Spleen (tissue), 11 donors: ENCODE data around the gene SMARCD2. TPM values are rescaled to one million over a fixed set of nuclear protein-coding genes. Genes with fewer than 3 reads are reported as not detected.

Experiments
- DNase-seq: peaks from one replicate; pipeline ENCODE4 v3.0.0-alpha.2; 2020
- H3K27ac ChIP-seq, 8 donors: fragments of 200-600 bp; sonication (generic) in 7 of 8; 1 replicate in 4 of 8; 2 replicates in 4 of 8; pipeline versions ENCODE4 v1.5.0 to v1.8.0; 2016 to 2021; ENCODE audit warnings: inconsistent platforms in 4 of 8, mild to moderate bottlenecking in 4 of 8, moderate library complexity in 1 of 8
- H3K27me3 ChIP-seq, 7 donors: fragments of 200-600 bp; sonication (generic) in 6 of 7; replicated peaks in 1 of 7; 1 replicate in 4 of 7; 2 replicates in 3 of 7; pipeline versions ENCODE4 v1.5.0 to v1.8.0; 2016 to 2021; ENCODE audit warnings: inconsistent platforms in 3 of 7, mild to moderate bottlenecking in 1 of 7
- H3K36me3 ChIP-seq, 6 donors: fragments of 200-600 bp; sonication (generic) in 5 of 6; 1 replicate in 4 of 6; 2 replicates in 2 of 6; pipeline versions ENCODE4 v1.5.0 to v1.8.0; 2016 to 2021; ENCODE audit warnings: inconsistent platforms in 2 of 6
- H3K4me1 ChIP-seq, 6 donors: fragments of 200-600 bp; sonication (generic) in 5 of 6; 1 replicate in 3 of 6; 2 replicates in 3 of 6; pipeline versions ENCODE4 v1.5.0 to v1.8.0; 2016 to 2021; ENCODE audit warnings: inconsistent platforms in 3 of 6
- H3K4me3 ChIP-seq, 8 donors: fragments of 200-600 bp; sonication (generic) in 7 of 8; 1 replicate in 4 of 8; 2 replicates in 4 of 8; pipeline versions ENCODE4 v1.5.0 to v1.8.0; 2016 to 2021; ENCODE audit warnings: inconsistent platforms in 4 of 8, mild to moderate bottlenecking in 4 of 8, moderate library complexity in 2 of 8
- H3K9me3 ChIP-seq, 8 donors: fragments of 200-600 bp; sonication (generic) in 7 of 8; 1 replicate in 4 of 8; 2 replicates in 4 of 8; pipeline versions ENCODE4 v1.5.0 to v1.8.0; 2016 to 2021; ENCODE audit warnings: inconsistent platforms in 4 of 8
- POLR2A ChIP-seq, 3 donors: fragments of 450-650 bp; IDR thresholded peaks; one replicate each; pipeline ENCODE4 v1.5.1; 2017; ENCODE audit warnings: antibody characterized with exemption in 3 of 3, mild to moderate bottlenecking in 1 of 3
- POLR2AphosphoS5 ChIP-seq, 3 donors: sonication (generic); formaldehyde crosslinking; IDR thresholded peaks; one replicate each; pipeline ENCODE4 v1.5.1; 2017; ENCODE audit warnings: antibody characterized with exemption in 3 of 3
- WGBS, 5 donors: extraction: QIAGEN DNeasy Blood & Tissue Kit in 3 of 5; methylation state at CpG; one replicate each; pipeline versions ENCODE4 v1.1.5 to v1.1.7; 2013 to 2018; 5-methylcytosine and 5-hydroxymethylcytosine counted together
- intact Hi-C: fragments of 100-400 bp; cut with DNase I; formaldehyde crosslinking; loops from one replicate; pipeline ENCODE4 v1.15.0; 2023; ENCODE audit warnings: low total_unique reads
- polyA plus RNA-seq, 3 donors: library from polyadenylated mRNA; stranded (reverse); fragments of 200-250 nt; gene quantifications; one replicate each; pipeline ENCODE4 v1.2.1, GENCODE V29; 2013
- total RNA-seq, 7 donors: library from RNA; depleted of rRNA in 3 of 7; stranded (reverse); fragments of >200 nt in 3 of 7; fragmentation: NEBNext Ultra II Directional in 4 of 7; extraction: Animal tissue kit (Norgen Biotek cat#: 25700) in 4 of 7; gene quantifications; one replicate each; pipeline versions ENCODE4 v1.1.0 to v1.2.1, GENCODE V29; 2016 to 2021
- TF ChIP-seq, protein P1 (sequence below), 11 experiments: fragments of 200-600 bp in 7 of 11; fragments of 450-650 bp in 4 of 11; sonication (generic) in 4 of 11; IDR thresholded peaks in 8 of 11; conservative IDR thresholded peaks in 3 of 11; 1 replicate in 7 of 11; 2 replicates in 4 of 11; pipeline versions ENCODE4 v1.4.0 to v1.8.0; 2016 to 2021; ENCODE audit warnings: antibody characterized with exemption in 11 of 11, inconsistent platforms in 4 of 11, mild to moderate bottlenecking in 1 of 11
- donor health status: healthy with polysubstance abuse.
- donor health status: DM: no; HTN: no; CAD: no; lungs with moderate emphysema.
- donor health status: DM: no; HTN: no; CAD: no.
- donor health status: Bipolar disorder and iron deficiency.
- donor health status: healthy.
- donor health status: DM: no; HTN: no; CAD: no.
- donor health status: DM: yes; HTN: yes; CAD: no.

The SMARCD2 gene
- total and polyA plus RNA-seq, 10 donors: 47.3 to 154 (median 88.6) TPM

DNA sequence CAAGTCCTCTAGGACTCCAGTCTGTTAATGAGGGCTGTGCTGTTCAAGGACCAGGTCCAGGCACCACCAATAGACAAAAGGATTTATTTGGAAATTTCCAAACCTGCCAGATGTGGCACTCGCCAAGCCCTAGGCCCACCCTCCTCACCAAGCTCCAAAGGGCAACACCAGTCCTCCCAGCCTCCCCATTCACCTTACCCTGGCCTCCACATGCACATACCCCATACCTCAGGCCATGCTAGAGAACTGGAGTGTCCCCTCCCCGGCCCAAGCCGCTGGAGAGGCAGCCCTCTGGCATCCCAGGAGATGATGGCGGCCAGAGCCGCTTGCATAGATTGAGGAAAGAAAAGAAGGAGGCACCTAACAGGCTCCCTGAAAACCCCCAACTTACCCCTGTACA is 10.5 kb downstream of the SMARCD2 start:
- TF ChIP-seq POLR2AphosphoS5 (IDR thresholded peaks at IDR 0.05) (peak in 1 of 3 donors; percentile 49), POLR2A (IDR thresholded peaks at IDR 0.05) (no peak)
- 91 to 97% (median 94%) methylated on average over 5 of the region's 5 CpGs for WGBS, 5 donors
- intact Hi-C loops: no loop called here
- Histone ChIP-seq H3K36me3 (peaks cover 7 to 85% (median 76%) of the 10 kb centered on the region in 6 donors), H3K9me3 (no peaks in the 10 kb centered on the region), H3K4me3 (no peak overlapping the region), H3K27me3 (no peaks in the 10 kb centered on the region), H3K4me1 (peaks cover 22 to 92% (median 52%) of the 10 kb centered on the region in 6 donors), H3K27ac (peak overlapping the region in 4 of 8 donors; percentile 38 to 72 (median 46))
- DNase-seq: no peak

DNA sequence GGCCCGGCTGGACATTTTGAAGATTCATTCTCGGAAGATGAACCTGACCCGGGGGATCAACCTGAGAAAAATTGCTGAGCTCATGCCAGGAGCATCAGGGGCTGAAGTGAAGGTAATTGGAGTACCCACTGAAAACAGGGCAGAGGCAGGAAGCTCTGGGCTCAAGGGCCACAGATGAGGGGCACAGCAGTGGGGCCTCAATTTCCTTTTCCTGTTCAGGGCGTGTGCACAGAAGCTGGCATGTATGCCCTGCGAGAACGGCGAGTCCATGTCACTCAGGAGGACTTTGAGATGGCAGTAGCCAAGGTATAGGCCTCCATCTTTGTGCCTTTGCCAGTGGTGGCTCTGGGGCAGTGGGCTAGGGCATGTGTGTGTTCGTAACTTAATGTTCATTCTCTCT is 11.0 kb downstream of the SMARCD2 start:
- DNase-seq: no peak
- no peak for TF ChIP-seq POLR2AphosphoS5 (IDR thresholded peaks at IDR 0.05)
- TF ChIP-seq POLR2A (IDR thresholded peaks at IDR 0.05): no peak
- TF ChIP-seq, protein P1, sequence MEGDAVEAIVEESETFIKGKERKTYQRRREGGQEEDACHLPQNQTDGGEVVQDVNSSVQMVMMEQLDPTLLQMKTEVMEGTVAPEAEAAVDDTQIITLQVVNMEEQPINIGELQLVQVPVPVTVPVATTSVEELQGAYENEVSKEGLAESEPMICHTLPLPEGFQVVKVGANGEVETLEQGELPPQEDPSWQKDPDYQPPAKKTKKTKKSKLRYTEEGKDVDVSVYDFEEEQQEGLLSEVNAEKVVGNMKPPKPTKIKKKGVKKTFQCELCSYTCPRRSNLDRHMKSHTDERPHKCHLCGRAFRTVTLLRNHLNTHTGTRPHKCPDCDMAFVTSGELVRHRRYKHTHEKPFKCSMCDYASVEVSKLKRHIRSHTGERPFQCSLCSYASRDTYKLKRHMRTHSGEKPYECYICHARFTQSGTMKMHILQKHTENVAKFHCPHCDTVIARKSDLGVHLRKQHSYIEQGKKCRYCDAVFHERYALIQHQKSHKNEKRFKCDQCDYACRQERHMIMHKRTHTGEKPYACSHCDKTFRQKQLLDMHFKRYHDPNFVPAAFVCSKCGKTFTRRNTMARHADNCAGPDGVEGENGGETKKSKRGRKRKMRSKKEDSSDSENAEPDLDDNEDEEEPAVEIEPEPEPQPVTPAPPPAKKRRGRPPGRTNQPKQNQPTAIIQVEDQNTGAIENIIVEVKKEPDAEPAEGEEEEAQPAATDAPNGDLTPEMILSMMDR (IDR thresholded peaks at IDR 0.05 in 8 of 11, conservative IDR thresholded peaks at IDR 0.05 in 3 of 11): no peak
- 26 to 39% (median 29%) methylated on average over 8 of the region's 8 CpGs for WGBS, 5 donors
- H3K36me3 ChIP-seq: peaks cover 7 to 80% (median 73%) of the 10 kb centered on the region in 6 donors
- no peaks in the 10 kb centered on the region for H3K9me3 ChIP-seq
- H3K4me3 ChIP-seq: no peak overlapping the region
- no peaks in the 10 kb centered on the region for H3K27me3 ChIP-seq
- H3K27ac ChIP-seq: peak overlapping the region in 5 of 8 donors; percentile 20 to 72 (median 44)
- intact Hi-C loops: no loop called here
- peaks cover 22 to 89% (median 50%) of the 10 kb centered on the region in 6 donors for H3K4me1 ChIP-seq

DNA sequence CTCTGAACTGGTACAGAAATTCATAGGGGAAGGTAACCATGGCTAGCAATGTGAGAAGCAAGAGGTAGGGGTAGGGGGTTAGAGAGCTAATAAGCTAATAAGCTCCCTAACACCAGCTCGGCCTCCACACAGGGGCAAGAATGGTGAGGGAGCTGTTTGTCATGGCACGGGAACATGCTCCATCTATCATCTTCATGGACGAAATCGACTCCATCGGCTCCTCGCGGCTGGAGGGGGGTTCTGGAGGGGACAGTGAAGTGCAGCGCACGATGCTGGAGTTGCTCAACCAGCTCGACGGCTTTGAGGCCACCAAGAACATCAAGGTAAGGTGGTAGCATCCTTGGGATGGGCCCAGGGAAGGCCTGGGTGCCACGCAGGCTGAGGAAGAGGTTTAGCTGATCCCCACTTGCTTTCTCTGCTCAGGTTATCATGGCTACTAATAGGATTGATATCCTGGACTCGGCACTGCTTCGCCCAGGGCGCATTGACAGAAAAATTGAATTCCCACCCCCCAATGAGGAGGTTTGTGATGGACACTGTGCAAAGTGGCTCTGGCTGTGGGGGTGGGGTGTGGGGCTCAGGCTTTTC is 11.5 kb downstream of the SMARCD2 start:
- H3K4me1 ChIP-seq: peaks cover 27 to 89% (median 55%) of the 10 kb centered on the region in 6 donors
- 85 to 89% (median 87%) methylated on average over 15 of the region's 15 CpGs for WGBS, 5 donors

DNA sequence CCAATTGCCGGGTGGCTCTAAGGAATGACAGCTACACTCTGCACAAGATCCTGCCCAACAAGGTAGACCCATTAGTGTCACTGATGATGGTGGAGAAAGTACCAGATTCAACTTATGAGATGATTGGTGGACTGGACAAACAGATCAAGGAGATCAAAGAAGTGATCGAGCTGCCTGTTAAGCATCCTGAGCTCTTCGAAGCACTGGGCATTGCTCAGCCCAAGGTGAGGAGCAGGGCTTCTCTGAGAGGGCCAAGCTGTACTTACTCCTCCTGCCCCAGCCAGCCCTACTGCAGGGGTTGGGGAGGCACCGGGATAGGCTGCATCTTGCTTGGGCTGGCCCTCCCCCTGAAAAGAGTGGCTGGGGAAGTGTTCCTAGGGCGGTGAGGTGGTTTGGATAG is 12.2 kb downstream of the SMARCD2 start:
- H3K36me3 ChIP-seq: peaks cover 7 to 75% (median 65%) of the 10 kb centered on the region in 6 donors
- no peaks in the 10 kb centered on the region for H3K9me3 ChIP-seq
- H3K4me1 ChIP-seq: peaks cover 31 to 89% (median 60%) of the 10 kb centered on the region in 6 donors
- H3K4me3 ChIP-seq: no peak overlapping the region
- DNase-seq: no peak
- H3K27ac ChIP-seq: peak overlapping the region in 2 of 8 donors; percentile 38 to 94
- intact Hi-C loops: no loop called here
- WGBS, 5 donors: 86 to 93% (median 91%) methylated on average over 5 of the region's 5 CpGs
- TF ChIP-seq, protein P1 (IDR thresholded peaks at IDR 0.05 in 8 of 11, conservative IDR thresholded peaks at IDR 0.05 in 3 of 11): no peak
- TF ChIP-seq POLR2AphosphoS5 (IDR thresholded peaks at IDR 0.05) (peak; percentile 39 to 43 (median 41)), POLR2A (IDR thresholded peaks at IDR 0.05) (no peak)
- H3K27me3 ChIP-seq: no peaks in the 10 kb centered on the region

More for the DNA sequence above, 11.5 kb downstream of the SMARCD2 start:
- Histone ChIP-seq H3K27me3 (no peaks in the 10 kb centered on the region), H3K4me3 (no peak overlapping the region), H3K9me3 (no peaks in the 10 kb centered on the region), H3K27ac (peak overlapping the region in 5 of 8 donors; percentile 20 to 72 (median 44)), H3K36me3 (peaks cover 7 to 75% (median 69%) of the 10 kb centered on the region in 6 donors)
- no peak for DNase-seq
- intact Hi-C loops: no loop called here
- peak in 2 of 3 donors; percentile 32 to 49 for TF ChIP-seq POLR2AphosphoS5 (IDR thresholded peaks at IDR 0.05)
- TF ChIP-seq, protein P1 (IDR thresholded peaks at IDR 0.05 in 8 of 11, conservative IDR thresholded peaks at IDR 0.05 in 3 of 11): no peak
- no peak for TF ChIP-seq POLR2A (IDR thresholded peaks at IDR 0.05)
